ENCODE measurements around the gene FBXO38.

The FBXO38 gene

GRCh38 chr5:148387325-148387724 lies 3.6 kb downstream of the FBXO38 start:
- no peaks in the 10 kb centered on the region for H3K27me3 ChIP-seq (ENCODE audit: low read depth, low read length)
- peaks cover 22 to 32% of the 10 kb centered on the region in 2 donors for H3K4me1 ChIP-seq (ENCODE audit: control insufficient read depth in 1 of 2, insufficient read depth in 2 of 2, low read length in 2 of 2)
- no peak overlapping the region for H3K27ac ChIP-seq (ENCODE audit: low read length)
- no peaks in the 10 kb centered on the region for H3K9me3 ChIP-seq (ENCODE audit: control insufficient read depth in 1 of 2, low read length in 2 of 2)
- no peaks in the 10 kb centered on the region for H3K36me3 ChIP-seq (ENCODE audit: control insufficient read depth in 1 of 2, insufficient read depth in 2 of 2, low read length in 2 of 2)
- no peak overlapping the region for H3K4me3 ChIP-seq (ENCODE audit: low read depth in 1 of 2, low read length in 2 of 2)

GRCh38 chr5:148388696-148389095 lies 4.9 kb downstream of the FBXO38 start:
- H3K9me3 ChIP-seq (ENCODE audit: control insufficient read depth in 1 of 2, low read length in 2 of 2): no peaks in the 10 kb centered on the region
- H3K4me1 ChIP-seq (ENCODE audit: control insufficient read depth in 1 of 2, insufficient read depth in 2 of 2, low read length in 2 of 2): peaks cover 20 to 31% of the 10 kb centered on the region in 2 donors
- H3K27ac ChIP-seq (ENCODE audit: low read length): no peak overlapping the region
- H3K36me3 ChIP-seq (ENCODE audit: control insufficient read depth in 1 of 2, insufficient read depth in 2 of 2, low read length in 2 of 2): no peaks in the 10 kb centered on the region
- no peaks in the 10 kb centered on the region for H3K27me3 ChIP-seq (ENCODE audit: low read depth, low read length)
- H3K4me3 ChIP-seq (ENCODE audit: low read depth in 1 of 2, low read length in 2 of 2): no peak overlapping the region

GRCh38 chr5:148390914-148391313 lies 7.2 kb downstream of the FBXO38 start:
- H3K4me3 ChIP-seq (ENCODE audit: low read depth in 1 of 2, low read length in 2 of 2): no peak overlapping the region
- no peaks in the 10 kb centered on the region for H3K27me3 ChIP-seq (ENCODE audit: low read depth, low read length)
- H3K9me3 ChIP-seq (ENCODE audit: control insufficient read depth in 1 of 2, low read length in 2 of 2): no peaks in the 10 kb centered on the region
- peaks cover 7 to 21% of the 10 kb centered on the region in 2 donors for H3K4me1 ChIP-seq (ENCODE audit: control insufficient read depth in 1 of 2, insufficient read depth in 2 of 2, low read length in 2 of 2)
- H3K27ac ChIP-seq (ENCODE audit: low read length): no peak overlapping the region
- peaks cover 0 to 4% of the 10 kb centered on the region in 2 donors for H3K36me3 ChIP-seq (ENCODE audit: control insufficient read depth in 1 of 2, insufficient read depth in 2 of 2, low read length in 2 of 2)

- no peak overlapping the region for H3K27ac ChIP-seq (ENCODE audit: low read length)
- no peaks in the 10 kb centered on the region for H3K27me3 ChIP-seq (ENCODE audit: low read depth, low read length)
- no peaks in the 10 kb centered on the region for H3K9me3 ChIP-seq (ENCODE audit: control insufficient read depth in 1 of 2, low read length in 2 of 2)
- no peak overlapping the region for H3K4me3 ChIP-seq (ENCODE audit: low read depth in 1 of 2, low read length in 2 of 2)
- peaks cover 4 to 19% of the 10 kb centered on the region in 2 donors for H3K4me1 ChIP-seq (ENCODE audit: control insufficient read depth in 1 of 2, insufficient read depth in 2 of 2, low read length in 2 of 2)
- H3K36me3 ChIP-seq (ENCODE audit: control insufficient read depth in 1 of 2, insufficient read depth in 2 of 2, low read length in 2 of 2): peaks cover 0 to 4% of the 10 kb centered on the region in 2 donors
Observed at GRCh38 chr5:148391422-148391821, 7.7 kb downstream of the FBXO38 start.

GRCh38 chr5:148393390-148393741 lies 9.6 kb downstream of the FBXO38 start:
- no peaks in the 10 kb centered on the region for H3K27me3 ChIP-seq (ENCODE audit: low read depth, low read length)
- H3K4me3 ChIP-seq (ENCODE audit: low read depth in 1 of 2, low read length in 2 of 2): no peak overlapping the region
- peaks cover 4 to 19% of the 10 kb centered on the region in 2 donors for H3K4me1 ChIP-seq (ENCODE audit: control insufficient read depth in 1 of 2, insufficient read depth in 2 of 2, low read length in 2 of 2)
- H3K27ac ChIP-seq (ENCODE audit: low read length): no peak overlapping the region
- H3K36me3 ChIP-seq (ENCODE audit: control insufficient read depth in 1 of 2, insufficient read depth in 2 of 2, low read length in 2 of 2): peaks cover 0 to 4% of the 10 kb centered on the region in 2 donors
- H3K9me3 ChIP-seq (ENCODE audit: control insufficient read depth in 1 of 2, low read length in 2 of 2): no peaks in the 10 kb centered on the region

- H3K27ac ChIP-seq (ENCODE audit: low read length): no peak overlapping the region
- H3K4me1 ChIP-seq (ENCODE audit: control insufficient read depth in 1 of 2, insufficient read depth in 2 of 2, low read length in 2 of 2): peaks cover 4 to 19% of the 10 kb centered on the region in 2 donors
- no peaks in the 10 kb centered on the region for H3K27me3 ChIP-seq (ENCODE audit: low read depth, low read length)
- H3K36me3 ChIP-seq (ENCODE audit: control insufficient read depth in 1 of 2, insufficient read depth in 2 of 2, low read length in 2 of 2): peaks cover 11 to 14% of the 10 kb centered on the region in 2 donors
- H3K4me3 ChIP-seq (ENCODE audit: low read depth in 1 of 2, low read length in 2 of 2): no peak overlapping the region
- no peaks in the 10 kb centered on the region for H3K9me3 ChIP-seq (ENCODE audit: control insufficient read depth in 1 of 2, low read length in 2 of 2)
Observed at GRCh38 chr5:148394587-148395019, 10.8 kb downstream of the FBXO38 start.

- peaks cover 14 to 19% of the 10 kb centered on the region in 2 donors for H3K36me3 ChIP-seq (ENCODE audit: control insufficient read depth in 1 of 2, insufficient read depth in 2 of 2, low read length in 2 of 2)
- H3K4me3 ChIP-seq (ENCODE audit: low read depth in 1 of 2, low read length in 2 of 2): no peak overlapping the region
- no peak overlapping the region for H3K27ac ChIP-seq (ENCODE audit: low read length)
- peaks cover 4 to 19% of the 10 kb centered on the region in 2 donors for H3K4me1 ChIP-seq (ENCODE audit: control insufficient read depth in 1 of 2, insufficient read depth in 2 of 2, low read length in 2 of 2)
- no peaks in the 10 kb centered on the region for H3K27me3 ChIP-seq (ENCODE audit: low read depth, low read length)
- H3K9me3 ChIP-seq (ENCODE audit: control insufficient read depth in 1 of 2, low read length in 2 of 2): no peaks in the 10 kb centered on the region
Observed at GRCh38 chr5:148395031-148395430, 11.3 kb downstream of the FBXO38 start.

GRCh38 chr5:148397968-148398595 lies 14.3 kb downstream of the FBXO38 start:
- Histone ChIP-seq H3K27ac (ENCODE audit: low read length) (no peak overlapping the region), H3K4me3 (ENCODE audit: low read depth in 1 of 2, low read length in 2 of 2) (no peak overlapping the region), H3K36me3 (ENCODE audit: control insufficient read depth in 1 of 2, insufficient read depth in 2 of 2, low read length in 2 of 2) (peaks cover 26 to 41% of the 10 kb centered on the region in 2 donors), H3K9me3 (ENCODE audit: control insufficient read depth in 1 of 2, low read length in 2 of 2) (no peaks in the 10 kb centered on the region), H3K27me3 (ENCODE audit: low read depth, low read length) (no peaks in the 10 kb centered on the region), H3K4me1 (ENCODE audit: control insufficient read depth in 1 of 2, insufficient read depth in 2 of 2, low read length in 2 of 2) (peaks cover 3 to 14% of the 10 kb centered on the region in 2 donors)

GRCh38 chr5:148398698-148399121 lies 15.0 kb downstream of the FBXO38 start:
- Histone ChIP-seq H3K27ac (ENCODE audit: low read length) (no peak overlapping the region), H3K9me3 (ENCODE audit: control insufficient read depth in 1 of 2, low read length in 2 of 2) (no peaks in the 10 kb centered on the region), H3K4me1 (ENCODE audit: control insufficient read depth in 1 of 2, insufficient read depth in 2 of 2, low read length in 2 of 2) (peaks cover 4 to 11% of the 10 kb centered on the region in 2 donors), H3K27me3 (ENCODE audit: low read depth, low read length) (no peaks in the 10 kb centered on the region), H3K36me3 (ENCODE audit: control insufficient read depth in 1 of 2, insufficient read depth in 2 of 2, low read length in 2 of 2) (peaks cover 26 to 43% of the 10 kb centered on the region in 2 donors), H3K4me3 (ENCODE audit: low read depth in 1 of 2, low read length in 2 of 2) (no peak overlapping the region)

- Histone ChIP-seq H3K27ac (ENCODE audit: low read length) (peak overlapping the region; percentile 51), H3K4me1 (ENCODE audit: control insufficient read depth in 1 of 2, insufficient read depth in 2 of 2, low read length in 2 of 2) (peaks cover 4% of the 10 kb centered on the region in 2 donors), H3K27me3 (ENCODE audit: low read depth, low read length) (no peaks in the 10 kb centered on the region), H3K4me3 (ENCODE audit: low read depth in 1 of 2, low read length in 2 of 2) (no peak overlapping the region), H3K36me3 (ENCODE audit: control insufficient read depth in 1 of 2, insufficient read depth in 2 of 2, low read length in 2 of 2) (peaks cover 44 to 59% of the 10 kb centered on the region in 2 donors), H3K9me3 (ENCODE audit: control insufficient read depth in 1 of 2, low read length in 2 of 2) (no peaks in the 10 kb centered on the region)
Observed at GRCh38 chr5:148401604-148402003, 17.8 kb downstream of the FBXO38 start.

GRCh38 chr5:148403344-148403743 lies 19.6 kb downstream of the FBXO38 start:
- Histone ChIP-seq H3K4me3 (ENCODE audit: low read depth in 1 of 2, low read length in 2 of 2) (no peak overlapping the region), H3K4me1 (ENCODE audit: control insufficient read depth in 1 of 2, insufficient read depth in 2 of 2, low read length in 2 of 2) (peaks cover 4% of the 10 kb centered on the region in 2 donors), H3K36me3 (ENCODE audit: control insufficient read depth in 1 of 2, insufficient read depth in 2 of 2, low read length in 2 of 2) (peaks cover 48 to 69% of the 10 kb centered on the region in 2 donors), H3K27me3 (ENCODE audit: low read depth, low read length) (no peaks in the 10 kb centered on the region), H3K9me3 (ENCODE audit: control insufficient read depth in 1 of 2, low read length in 2 of 2) (no peaks in the 10 kb centered on the region), H3K27ac (ENCODE audit: low read length) (no peak overlapping the region)

- Histone ChIP-seq H3K36me3 (ENCODE audit: control insufficient read depth in 1 of 2, insufficient read depth in 2 of 2, low read length in 2 of 2) (peaks cover 42 to 63% of the 10 kb centered on the region in 2 donors), H3K4me1 (ENCODE audit: control insufficient read depth in 1 of 2, insufficient read depth in 2 of 2, low read length in 2 of 2) (peaks cover 4% of the 10 kb centered on the region in 2 donors)
Observed at GRCh38 chr5:148406406-148406805, 22.6 kb downstream of the FBXO38 start.

More at GRCh38 chr5:148406406-148406805, 22.6 kb downstream of the FBXO38 start:
- Histone ChIP-seq H3K9me3 (ENCODE audit: control insufficient read depth in 1 of 2, low read length in 2 of 2) (no peaks in the 10 kb centered on the region), H3K4me3 (ENCODE audit: low read depth in 1 of 2, low read length in 2 of 2) (no peak overlapping the region), H3K27me3 (ENCODE audit: low read depth, low read length) (no peaks in the 10 kb centered on the region), H3K27ac (ENCODE audit: low read length) (no peak overlapping the region)
